Stimulated activated CD8-positive, alpha-beta memory T cell treated with anti-CD3 and anti-CD28 coated beads, Interleukin-4, amount 100 ng/mL, for 24 hours (primary cell): Measurements from ENCODE around the gene GRIK4.

Source experiments
- DNase-seq: peaks from one replicate; pipeline ENCODE4 v3.0.0-alpha.2; 2020; ENCODE audit warnings: low read depth

Gene GRIK4

GRCh38 chr11:120676991-120677390 is 165.4 kb downstream of the GRIK4 start:
- DNase-seq, result no peak

- DNase-seq, result no peak
These were observed 168.8 kb downstream of the GRIK4 start for GRCh38 chr11:120680322-120680721.

- no peak for DNase-seq
These were observed 170.1 kb downstream of the GRIK4 start for GRCh38 chr11:120681434-120682331.

- DNase-seq, result no peak
These were observed 170.7 kb downstream of the GRIK4 start for GRCh38 chr11:120682332-120682649.

GRCh38 chr11:120682866-120683265 is 171.3 kb downstream of the GRIK4 start:
- DNase-seq, result no peak

GRCh38 chr11:120686516-120686915 is 175.0 kb downstream of the GRIK4 start:
- no peak for DNase-seq

- no peak for DNase-seq
These were observed 176.6 kb downstream of the GRIK4 start for GRCh38 chr11:120688163-120688562.

- DNase-seq, result no peak
These were observed 178.2 kb downstream of the GRIK4 start for GRCh38 chr11:120689596-120690275.

GRCh38 chr11:120690406-120690805 is 178.9 kb downstream of the GRIK4 start:
- no peak for DNase-seq

- DNase-seq, result no peak
These were observed 183.2 kb downstream of the GRIK4 start for GRCh38 chr11:120694726-120695125.

- DNase-seq, result no peak
These were observed 183.9 kb downstream of the GRIK4 start for GRCh38 chr11:120695426-120695825.

GRCh38 chr11:120695939-120696338 is 184.4 kb downstream of the GRIK4 start:
- no peak for DNase-seq

GRCh38 chr11:120696597-120697218 is 185.2 kb downstream of the GRIK4 start:
- no peak for DNase-seq

GRCh38 chr11:120698918-120699317 is 187.4 kb downstream of the GRIK4 start:
- DNase-seq, result no peak

- DNase-seq, result no peak
These were observed 191.1 kb downstream of the GRIK4 start for GRCh38 chr11:120702656-120703055.

GRCh38 chr11:120703358-120704152 is 192.0 kb downstream of the GRIK4 start:
- DNase-seq, result no peak

GRCh38 chr11:120704256-120704750 is 192.8 kb downstream of the GRIK4 start:
- DNase-seq, result no peak

- DNase-seq, result no peak
These were observed 194.7 kb downstream of the GRIK4 start for GRCh38 chr11:120706257-120706656.

GRCh38 chr11:120707098-120707497 is 195.6 kb downstream of the GRIK4 start:
- DNase-seq, result no peak

- no peak for DNase-seq
These were observed 196.1 kb downstream of the GRIK4 start for GRCh38 chr11:120707663-120708062.

- no peak for DNase-seq
These were observed 197.1 kb downstream of the GRIK4 start for GRCh38 chr11:120708511-120709183.
